ENCODE measurements around the gene LDHB. TPM values are rescaled to one million over a fixed set of nuclear protein-coding genes. Genes with fewer than 3 reads are reported as not detected.

LDHB gene
- 1,752 and 1,948 TPM in 2 replicates for total RNA-seq (2022)
- Bru-seq, nascent RNA, result percentile 100 among the genes with signal in this experiment
- BruChase-seq, experiment 1, labeled RNA remaining after a 2-hour chase, result percentile 100 among the genes with signal in this experiment
- BruChase-seq, experiment 2, labeled RNA remaining after a 6-hour chase, result percentile 100 among the genes with signal in this experiment
- long read RNA-seq, transcript LDHB-206 (3 exons, 678 nt), result minor isoform, 17 of 3,256 reads
- long read RNA-seq, transcript LDHB-201 (8 exons, 1,303 nt), result major isoform, 3,085 of 3,256 reads
- long read RNA-seq, transcript LDHB-203 (8 exons, 1,538 nt), result minor isoform, 11 of 3,256 reads
- long read RNA-seq, partial matches to known transcripts, result 39 of 3,256 reads
- long read RNA-seq, other reads (novel, unspliced or antisense), result 102 of 3,256 reads

DNA sequence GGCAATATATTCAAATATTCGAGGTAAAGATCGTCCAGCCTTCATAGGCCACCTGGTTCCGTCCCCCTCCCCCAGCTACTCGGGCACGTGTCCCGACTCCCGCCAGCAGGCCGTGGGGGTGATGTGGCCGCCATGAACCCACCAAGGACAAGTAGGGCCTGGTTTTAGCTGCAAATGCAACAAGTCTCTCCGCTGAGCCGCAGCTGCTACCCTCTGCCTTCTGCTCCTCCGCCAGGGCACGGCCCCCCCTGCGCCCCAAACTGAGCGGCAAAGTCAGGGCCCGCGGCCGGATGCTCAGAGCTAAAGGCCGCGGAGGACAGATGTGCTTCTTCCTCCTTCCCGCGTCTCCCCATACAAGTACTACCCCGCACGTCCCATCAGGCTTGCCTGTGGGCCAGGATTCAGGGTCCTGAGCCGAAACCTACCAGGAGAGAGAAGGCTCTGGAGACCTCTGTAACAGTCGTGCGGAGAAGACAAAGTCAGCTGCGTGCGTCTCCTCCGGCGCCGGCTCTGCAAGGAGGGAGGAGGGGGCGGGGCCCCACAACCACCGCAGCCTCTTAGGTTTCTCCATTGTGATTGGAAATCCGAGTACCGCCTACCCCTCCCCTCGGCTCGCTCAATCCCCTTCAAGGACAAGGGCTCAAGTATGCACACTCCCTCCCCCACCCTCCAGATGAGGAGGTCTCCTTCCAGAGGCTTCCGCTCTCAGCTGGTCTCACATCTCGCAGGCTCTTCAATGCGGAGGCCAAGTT lies at the start of gene LDHB:
Gene LDHB, minus strand, starts transcription at position 517 of the 752 bp plus-strand sequence. CDS start 3,171 bp downstream, outside the sequence.
- peak; percentile 99 for DNase-seq
- no peaks in the 10 kb centered on the region for H3K27me3 Mint-ChIP-seq (ENCODE audit: insufficient read depth, unreplicated experiment)
- peak within 1 kb of the TSS; percentile 96 for H3K27ac Mint-ChIP-seq (ENCODE audit: unreplicated experiment)
- H3K9me3 Mint-ChIP-seq (ENCODE audit: unreplicated experiment), result no peaks in the 10 kb centered on the region
- H3K36me3 Mint-ChIP-seq (ENCODE audit: insufficient read depth, unreplicated experiment), result peaks cover 53% of the 10 kb centered on the region
- CTCF ChIA-PET, result interaction anchor here (1.2 to 1.8 kb wide), 3 partner anchors 13 to 332 kb away, joined by 3 to 8 read pairs (median 6); no protein-coding TSS in a partner anchor
- H3K4me3 Mint-ChIP-seq (ENCODE audit: unreplicated experiment), result peak within 1 kb of the TSS; percentile 85
- no TSS peak for BruUV-seq (replicated peaks)
- H3K4me1 Mint-ChIP-seq (ENCODE audit: low read depth, unreplicated experiment), result peaks cover 32% of the 10 kb centered on the region
- peaks cover 2% of the 10 kb centered on the region; the same call in 1 of the 2 replicates for H3K36me3 ChIP-seq (ENCODE audit: control insufficient read depth, insufficient read depth, low read length)
- H3K4me3 ChIP-seq (ENCODE audit: low read depth, low read length), result peak within 1 kb of the TSS; percentile 78
- no peaks in the 10 kb centered on the region for H3K27me3 ChIP-seq (replicated peaks; ENCODE audit: control insufficient read depth, insufficient read depth, low read length)
- intact Hi-C loops (cut with micrococcal nuclease; ENCODE audit: unreplicated experiment), result loop anchor here (1.0 to 10.0 kb wide), 7 partner anchors 9 to 967 kb away; partner anchors contain the start of genes ETNK1, GOLT1B, RECQL and SPX
- peaks cover 38% of the 10 kb centered on the region for H3K4me1 ChIP-seq
- no peaks in the 10 kb centered on the region for H3K9me3 ChIP-seq
- TF ChIP-seq, protein P1, sequence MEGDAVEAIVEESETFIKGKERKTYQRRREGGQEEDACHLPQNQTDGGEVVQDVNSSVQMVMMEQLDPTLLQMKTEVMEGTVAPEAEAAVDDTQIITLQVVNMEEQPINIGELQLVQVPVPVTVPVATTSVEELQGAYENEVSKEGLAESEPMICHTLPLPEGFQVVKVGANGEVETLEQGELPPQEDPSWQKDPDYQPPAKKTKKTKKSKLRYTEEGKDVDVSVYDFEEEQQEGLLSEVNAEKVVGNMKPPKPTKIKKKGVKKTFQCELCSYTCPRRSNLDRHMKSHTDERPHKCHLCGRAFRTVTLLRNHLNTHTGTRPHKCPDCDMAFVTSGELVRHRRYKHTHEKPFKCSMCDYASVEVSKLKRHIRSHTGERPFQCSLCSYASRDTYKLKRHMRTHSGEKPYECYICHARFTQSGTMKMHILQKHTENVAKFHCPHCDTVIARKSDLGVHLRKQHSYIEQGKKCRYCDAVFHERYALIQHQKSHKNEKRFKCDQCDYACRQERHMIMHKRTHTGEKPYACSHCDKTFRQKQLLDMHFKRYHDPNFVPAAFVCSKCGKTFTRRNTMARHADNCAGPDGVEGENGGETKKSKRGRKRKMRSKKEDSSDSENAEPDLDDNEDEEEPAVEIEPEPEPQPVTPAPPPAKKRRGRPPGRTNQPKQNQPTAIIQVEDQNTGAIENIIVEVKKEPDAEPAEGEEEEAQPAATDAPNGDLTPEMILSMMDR (IDR thresholded peaks at IDR 0.05; ENCODE audit: insufficient read depth in 1 of 2, low read depth in 1 of 2, low read length in 1 of 2, severe bottlenecking in 1 of 2, unreplicated experiment in 1 of 2), result no peak
- POLR2A ChIA-PET, result interaction anchor here (0.5 to 2.0 kb wide), 10 partner anchors 9 to 327 kb away, joined by 3 to 7 read pairs (median 4); partner anchors contain the start of genes GOLT1B and RECQL

DNA sequence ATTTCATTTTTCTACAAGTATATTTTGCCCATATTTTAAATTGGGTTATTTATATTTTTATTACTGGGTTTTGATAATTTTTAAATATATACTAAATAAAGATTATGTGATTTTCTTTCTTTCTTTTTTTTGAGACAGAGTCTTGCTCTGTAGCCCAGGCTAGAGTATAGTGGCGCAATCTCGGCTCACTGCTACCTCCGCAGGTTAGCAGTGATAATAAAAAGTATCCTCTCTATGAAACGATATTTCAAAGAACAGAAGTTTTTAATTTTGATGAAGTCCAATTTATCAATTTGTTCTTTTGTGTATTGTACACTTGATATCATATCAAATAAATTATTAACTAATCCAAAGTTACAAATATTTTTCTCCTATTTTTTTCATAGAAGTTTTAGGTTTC lies 47.2 kb upstream of the LDHB start:
- Histone ChIP-seq H3K4me3 (ENCODE audit: low read depth, low read length) (no peak overlapping the region), H3K27me3 (replicated peaks; ENCODE audit: control insufficient read depth, insufficient read depth, low read length) (no peaks in the 10 kb centered on the region), H3K36me3 (ENCODE audit: control insufficient read depth, insufficient read depth, low read length) (no peaks in the 10 kb centered on the region), H3K4me1 (peaks cover 8% of the 10 kb centered on the region; the same call in 1 of the 2 replicates), H3K9me3 (no peaks in the 10 kb centered on the region; the same call in 1 of the 2 replicates)
- ChIA-PET POLR2A (no interaction called here), CTCF (no interaction called here)
- DNase-seq, result no peak
- H3K36me3 Mint-ChIP-seq (ENCODE audit: insufficient read depth, unreplicated experiment), result no peaks in the 10 kb centered on the region
- no peak overlapping the region for H3K27ac Mint-ChIP-seq (ENCODE audit: unreplicated experiment)
- H3K4me1 Mint-ChIP-seq (ENCODE audit: low read depth, unreplicated experiment), result peaks cover 6% of the 10 kb centered on the region
- BruUV-seq (replicated peaks), result no TSS peak
- intact Hi-C loops (cut with micrococcal nuclease; ENCODE audit: unreplicated experiment), result no loop called here
- TF ChIP-seq, protein P1 (IDR thresholded peaks at IDR 0.05; ENCODE audit: insufficient read depth in 1 of 2, low read depth in 1 of 2, low read length in 1 of 2, severe bottlenecking in 1 of 2, unreplicated experiment in 1 of 2), result peak in 1 of 2 experiments; percentile 46
- H3K27me3 Mint-ChIP-seq (ENCODE audit: insufficient read depth, unreplicated experiment), result no peaks in the 10 kb centered on the region
- no peak overlapping the region for H3K4me3 Mint-ChIP-seq (ENCODE audit: unreplicated experiment)
- H3K9me3 Mint-ChIP-seq (ENCODE audit: unreplicated experiment), result peaks cover 12% of the 10 kb centered on the region

DNA sequence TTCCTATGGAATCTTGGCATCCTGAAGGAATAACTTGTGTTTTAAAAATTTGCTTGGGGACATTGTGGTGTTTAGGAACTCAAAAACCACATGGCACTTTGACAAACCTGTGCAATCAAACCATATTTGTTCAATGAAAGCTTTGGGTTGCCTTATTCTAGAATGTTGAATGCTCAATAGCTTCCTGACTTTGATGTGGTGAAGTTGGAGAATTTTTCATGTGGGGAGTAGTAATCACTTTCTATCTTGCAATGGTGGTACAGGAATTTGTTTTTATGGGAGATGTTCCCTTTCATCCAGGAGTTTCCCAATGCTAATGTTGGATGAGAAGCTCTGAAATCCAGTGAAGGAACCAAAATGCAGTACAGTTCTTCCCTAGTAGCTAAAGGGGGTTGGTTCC lies 42.2 kb upstream of the LDHB start:
- TF ChIP-seq, protein P1 (IDR thresholded peaks at IDR 0.05; ENCODE audit: insufficient read depth in 1 of 2, low read depth in 1 of 2, low read length in 1 of 2, severe bottlenecking in 1 of 2, unreplicated experiment in 1 of 2), result no peak
- H3K4me1 Mint-ChIP-seq (ENCODE audit: low read depth, unreplicated experiment), result peaks cover 13% of the 10 kb centered on the region
- CTCF ChIA-PET, result interaction anchor here (1.2 to 4.6 kb wide), 2 partner anchors 21 to 290 kb away, joined by 4 to 109 read pairs; no protein-coding TSS in a partner anchor
- POLR2A ChIA-PET, result no interaction called here
- intact Hi-C loops (cut with micrococcal nuclease; ENCODE audit: unreplicated experiment), result loop anchor here (2.0 to 5.0 kb wide), 3 partner anchors 57 to 743 kb away; no protein-coding TSS in a partner anchor
- no peaks in the 10 kb centered on the region for H3K36me3 Mint-ChIP-seq (ENCODE audit: insufficient read depth, unreplicated experiment)
- no peaks in the 10 kb centered on the region for H3K27me3 Mint-ChIP-seq (ENCODE audit: insufficient read depth, unreplicated experiment)
- H3K9me3 Mint-ChIP-seq (ENCODE audit: unreplicated experiment), result no peaks in the 10 kb centered on the region
- Histone ChIP-seq H3K4me3 (ENCODE audit: low read depth, low read length) (no peak overlapping the region), H3K36me3 (ENCODE audit: control insufficient read depth, insufficient read depth, low read length) (no peaks in the 10 kb centered on the region), H3K27me3 (replicated peaks; ENCODE audit: control insufficient read depth, insufficient read depth, low read length) (no peaks in the 10 kb centered on the region), H3K9me3 (no peaks in the 10 kb centered on the region), H3K4me1 (peaks cover 11% of the 10 kb centered on the region; the same call in 1 of the 2 replicates)
- H3K4me3 Mint-ChIP-seq (ENCODE audit: unreplicated experiment), result no peak overlapping the region
- no TSS peak for BruUV-seq (replicated peaks)
- DNase-seq, result no peak
- no peak overlapping the region for H3K27ac Mint-ChIP-seq (ENCODE audit: unreplicated experiment)

Measured in Caco-2 (cell line).